GM21526 (cell line): Measurements from ENCODE around the gene CMPK2.

ENCODE experiments used
- ATAC-seq: cut with Tn5 transposase; IDR thresholded peaks from one replicate; pipeline ENCODE4 v1.9.1; 2021; ENCODE audit warnings: moderate library complexity; ENCODE audit not compliant: unreplicated experiment, low FRiP score

Gene CMPK2

DNA sequence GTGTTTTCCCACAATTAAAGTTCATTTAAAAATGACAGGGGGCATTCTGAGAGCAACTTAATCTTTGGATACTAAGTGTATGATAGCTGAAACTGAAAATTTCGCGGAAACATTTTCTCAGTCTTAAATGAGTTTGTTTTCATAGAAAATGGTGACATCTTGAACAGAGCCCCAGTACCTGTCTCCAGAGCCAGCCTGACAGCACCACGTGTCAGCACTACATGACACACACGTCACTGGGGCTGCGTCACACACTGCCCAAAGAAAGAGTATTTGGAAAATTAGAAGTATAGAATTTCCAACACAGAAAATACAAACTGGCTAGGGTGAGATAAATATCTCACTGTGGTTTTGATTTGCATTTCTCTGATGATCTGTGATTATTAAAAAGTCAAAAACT lies 50.8 kb downstream of the CMPK2 start:
- no peak for ATAC-seq

DNA sequence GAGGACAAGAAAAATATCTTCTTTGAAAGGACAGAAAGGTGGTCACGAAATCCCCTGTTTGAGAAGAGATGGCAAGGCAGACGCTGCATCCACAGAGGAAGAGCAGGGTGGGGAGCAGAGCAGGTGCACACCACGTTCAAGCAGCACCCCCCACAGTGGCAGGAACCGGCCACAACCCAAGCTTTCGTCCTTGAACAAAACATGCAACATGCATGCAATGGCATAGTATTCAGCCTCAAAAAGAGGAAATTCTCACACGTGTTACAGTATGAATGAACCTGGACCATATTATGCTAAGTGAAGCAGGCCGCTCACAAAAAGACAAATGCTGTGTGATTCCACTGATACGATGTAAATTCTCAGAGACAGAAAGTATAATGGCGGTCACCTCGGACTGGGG lies 51.4 kb downstream of the CMPK2 start:
- no peak for ATAC-seq

DNA sequence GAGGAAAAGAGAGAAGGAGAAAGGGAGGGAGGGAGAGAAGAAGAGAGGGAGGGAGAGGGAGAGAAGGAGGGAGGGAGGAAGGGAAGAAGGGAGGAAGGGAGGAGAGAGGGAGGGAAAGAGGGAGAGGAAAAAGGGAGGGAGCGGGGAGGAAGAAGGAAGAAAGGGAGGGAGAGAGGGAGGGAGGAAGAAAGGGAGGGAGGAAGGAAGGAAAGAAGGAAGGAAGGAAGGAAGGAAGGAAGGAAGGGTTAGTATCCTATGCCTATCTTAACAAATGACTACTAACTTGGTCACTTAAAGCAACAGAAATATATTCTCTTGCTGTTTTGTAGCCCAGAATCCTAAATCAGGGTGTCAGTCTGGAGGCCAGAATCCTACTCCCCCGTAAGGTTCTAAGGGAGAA lies 52.1 kb downstream of the CMPK2 start:
- no peak for ATAC-seq

DNA sequence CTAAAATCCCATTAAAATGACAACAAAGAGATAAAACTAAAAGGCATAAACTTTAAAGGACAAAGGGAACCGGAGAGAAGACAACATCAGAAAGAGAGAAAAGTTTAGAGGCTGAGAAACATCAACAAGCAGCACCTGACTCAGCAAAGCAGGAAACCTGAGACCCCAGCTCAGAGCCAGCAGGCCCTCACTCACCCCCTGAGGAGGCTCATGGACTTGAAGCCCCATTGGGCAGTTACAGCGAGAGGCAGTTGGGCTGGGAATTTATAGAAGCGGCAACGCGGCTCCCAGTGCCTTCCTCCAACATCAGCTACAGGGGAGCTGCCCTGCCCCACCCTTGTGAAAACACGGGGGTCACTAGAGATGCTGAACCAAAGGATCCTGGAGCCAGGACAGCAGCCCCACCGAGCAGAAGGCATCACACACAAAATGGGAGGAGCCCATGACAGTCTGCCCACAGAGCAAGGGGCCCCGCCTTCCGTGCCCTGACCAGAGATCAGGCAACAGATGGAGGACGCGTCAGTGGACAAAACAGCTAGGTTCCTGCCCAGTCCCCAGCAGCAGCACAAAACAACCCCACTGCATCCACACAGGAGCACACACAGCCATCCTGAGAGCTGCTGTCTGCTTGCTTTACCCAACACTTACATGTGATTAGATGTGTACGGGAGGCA lies 52.7 kb downstream of the CMPK2 start:
- no peak for ATAC-seq

DNA sequence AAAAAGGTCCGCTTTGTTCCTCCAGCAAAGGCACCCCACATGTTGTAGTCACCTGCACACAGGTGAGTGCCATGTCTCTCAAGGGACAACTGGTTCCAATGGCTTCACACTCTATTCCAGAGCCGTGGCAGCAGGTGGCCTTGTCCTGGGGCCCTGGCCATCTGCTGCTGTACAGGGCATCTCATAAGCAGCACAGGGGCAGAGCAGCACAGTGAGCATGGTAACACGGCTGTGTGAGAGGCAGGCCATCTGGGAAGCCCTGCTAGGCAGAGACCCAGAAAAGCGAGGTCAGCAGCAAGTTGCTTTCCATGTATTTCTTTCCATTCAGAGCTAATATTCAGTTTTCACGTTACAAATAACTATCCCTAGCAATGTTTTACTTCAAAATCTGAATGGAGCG lies 54.7 kb downstream of the CMPK2 start:
- ATAC-seq: no peak

DNA sequence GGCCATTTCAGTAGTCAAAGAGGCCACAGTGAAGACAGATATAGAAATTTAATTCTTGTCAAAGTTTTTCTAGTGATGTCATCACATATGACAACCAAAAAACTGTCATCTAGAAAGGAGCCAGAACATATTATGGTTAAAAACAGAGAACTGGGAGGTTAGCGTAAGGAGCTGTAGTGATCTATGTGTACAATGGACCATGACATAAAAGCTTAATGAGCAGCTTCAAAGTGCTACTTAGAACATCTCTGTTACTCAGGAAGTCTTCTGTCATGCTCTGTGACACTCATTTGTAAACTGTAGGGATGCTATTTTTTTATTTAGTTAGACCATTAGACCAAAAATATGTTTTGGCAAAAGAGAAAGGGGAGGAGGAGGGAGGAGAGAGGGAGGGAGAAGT lies 57.3 kb downstream of the CMPK2 start:
- no peak for ATAC-seq

DNA sequence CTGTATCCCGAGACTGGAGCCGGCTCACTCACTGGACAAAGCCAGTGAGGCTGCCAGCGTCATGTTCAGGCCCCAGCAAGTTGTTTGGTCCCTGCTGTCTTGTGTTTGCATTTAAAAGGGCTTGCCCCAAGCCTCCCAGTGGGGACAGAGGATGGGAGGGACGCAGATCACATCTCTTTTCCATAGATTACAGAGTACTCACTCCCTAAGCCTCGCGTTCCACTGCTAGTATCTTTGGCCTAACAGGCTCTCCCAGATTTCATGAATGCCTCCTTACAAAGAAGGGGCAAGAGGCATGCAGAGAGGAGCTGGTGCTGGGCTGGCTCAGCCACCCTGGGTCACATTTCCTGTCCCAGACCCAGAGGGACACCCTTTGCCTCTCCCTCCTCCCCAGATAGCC lies 59.1 kb downstream of the CMPK2 start:
- ATAC-seq: no peak

DNA sequence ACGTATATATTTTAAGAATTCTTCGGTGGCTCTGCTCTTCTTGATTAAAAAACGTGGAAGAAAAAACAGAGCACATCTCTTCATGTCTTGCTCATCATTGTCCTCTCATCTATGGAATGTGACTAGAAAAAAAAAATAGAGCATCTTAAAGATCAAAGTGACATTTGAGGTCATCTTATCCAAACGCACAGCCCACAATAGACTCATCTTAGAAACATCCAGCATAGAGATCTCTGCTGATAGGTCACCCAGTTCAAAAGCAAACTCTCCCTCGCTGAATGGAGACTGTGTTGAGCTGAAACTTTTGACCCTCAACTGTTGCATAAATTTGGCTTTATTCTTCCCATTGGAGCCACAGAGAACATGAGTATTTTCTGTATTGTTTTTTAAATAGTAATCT lies 65.2 kb downstream of the CMPK2 start:
- ATAC-seq: no peak
